Dedifferentiated amniotic fluid mesenchymal stem cell (primary cell): Measurements from ENCODE around the gene ZNF583.

ENCODE experiments used
- DNase-seq: peaks from one replicate; pipeline ENCODE4 v3.0.0-alpha.2; 2016; ENCODE audit errors: extremely low spot score

Gene ZNF583

DNA sequence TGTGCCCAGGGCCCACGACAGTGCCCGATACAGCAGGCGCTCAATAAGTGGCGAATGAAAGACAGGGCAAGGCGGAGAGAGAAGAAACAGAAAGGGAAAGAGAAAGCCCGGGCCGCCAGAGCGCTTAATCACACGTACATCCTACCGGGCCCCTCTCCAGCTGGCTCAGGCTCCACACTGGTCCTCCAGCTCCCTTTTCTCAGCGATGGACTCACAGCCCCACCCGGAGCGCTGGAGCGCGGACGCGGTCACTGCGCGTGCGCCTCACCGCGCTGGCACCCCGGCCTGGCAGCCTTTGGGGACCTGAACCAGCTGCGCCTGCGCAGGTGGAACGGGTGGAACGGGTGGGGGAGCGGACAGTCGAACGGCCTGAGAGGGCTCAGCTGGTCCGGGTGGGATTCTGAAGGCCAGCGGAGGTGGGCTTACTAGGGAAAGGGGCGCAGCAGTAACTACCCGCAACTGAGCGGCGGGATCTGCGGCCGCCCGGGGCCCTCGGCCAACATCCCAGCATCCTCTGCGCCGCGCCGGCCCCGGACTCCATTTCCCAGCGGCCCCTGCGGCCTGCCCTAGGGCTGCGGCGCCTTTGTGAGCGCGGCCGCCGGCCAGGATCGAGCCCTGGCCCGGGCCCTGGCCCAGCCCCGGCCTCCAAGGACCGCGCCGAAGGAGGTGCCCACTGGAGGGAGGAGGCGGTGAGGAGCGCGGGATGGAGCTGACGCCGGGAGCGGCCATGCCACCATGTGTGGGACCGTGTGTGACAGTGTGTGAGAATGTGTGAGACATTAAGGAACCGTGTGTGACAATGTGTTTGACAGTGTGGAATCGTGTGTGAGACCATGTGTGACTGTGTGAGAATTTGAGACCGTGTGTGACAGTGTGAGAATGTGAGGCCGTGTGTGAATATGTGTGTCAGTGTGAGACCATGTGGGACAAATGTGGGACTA, at the start of gene ZNF583:
Gene ZNF583 (plus strand): TSS at position 569 of the 941 bp plus-strand sequence. CDS start 2,783 bp downstream, outside the sequence.
- DNase-seq, result peak; percentile 96

DNA sequence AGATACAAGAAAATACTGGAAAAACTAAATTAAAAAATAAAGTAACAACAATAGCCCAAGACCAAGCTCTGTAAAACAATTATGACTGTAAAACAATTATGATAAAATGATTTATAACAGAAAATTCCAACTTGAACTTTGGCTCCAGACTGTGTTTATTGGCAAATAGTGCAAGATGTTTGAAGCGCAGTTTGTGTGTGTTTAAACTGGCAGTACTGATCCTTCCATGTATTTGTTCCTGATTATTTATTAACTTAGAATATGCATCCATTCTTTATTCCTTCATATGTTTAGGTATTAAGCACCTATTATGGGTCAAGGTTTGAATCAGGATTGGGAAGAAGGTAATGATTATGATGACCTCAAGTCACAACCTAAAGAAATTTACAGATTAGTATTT, 48.6 kb upstream of the ZNF583 start:
- no peak for DNase-seq

DNA sequence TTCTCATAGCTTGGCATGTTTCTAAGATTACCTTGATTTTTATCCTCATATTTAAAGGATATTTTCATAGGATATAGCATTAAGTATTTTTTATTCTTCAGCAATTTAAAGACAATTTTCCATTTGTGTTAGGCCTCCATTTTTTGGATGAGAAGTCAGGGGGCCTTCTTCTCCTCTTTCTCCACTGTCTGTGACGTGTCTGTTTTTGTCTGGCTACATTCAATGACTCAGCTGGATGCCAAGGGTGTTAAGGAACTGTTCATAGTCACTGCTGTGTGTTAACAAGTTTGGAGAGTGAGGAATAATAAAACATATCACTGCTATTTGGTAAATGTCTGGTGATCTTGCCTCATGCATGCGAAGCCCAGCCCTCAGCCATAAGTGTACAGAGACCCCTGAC, 47.2 kb upstream of the ZNF583 start:
- no peak for DNase-seq

DNA sequence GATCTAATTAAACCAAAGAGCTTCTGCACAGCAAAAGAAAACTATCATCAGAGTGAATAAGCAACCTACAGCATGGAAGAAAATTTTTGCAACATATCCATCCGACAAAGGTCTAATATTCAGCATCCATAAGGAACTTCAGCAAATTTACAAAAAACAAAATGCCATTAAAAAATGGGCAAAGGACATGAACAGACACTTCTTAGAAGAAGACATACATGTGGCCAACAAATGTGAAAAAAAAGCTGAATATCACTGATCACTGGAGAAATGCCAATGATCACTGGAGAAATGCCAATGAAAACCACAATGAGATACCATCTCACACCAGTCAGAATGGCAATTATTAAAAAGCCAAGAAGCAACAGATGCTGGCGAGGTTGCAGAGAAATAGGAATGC, 43.3 kb upstream of the ZNF583 start:
- DNase-seq, result no peak

DNA sequence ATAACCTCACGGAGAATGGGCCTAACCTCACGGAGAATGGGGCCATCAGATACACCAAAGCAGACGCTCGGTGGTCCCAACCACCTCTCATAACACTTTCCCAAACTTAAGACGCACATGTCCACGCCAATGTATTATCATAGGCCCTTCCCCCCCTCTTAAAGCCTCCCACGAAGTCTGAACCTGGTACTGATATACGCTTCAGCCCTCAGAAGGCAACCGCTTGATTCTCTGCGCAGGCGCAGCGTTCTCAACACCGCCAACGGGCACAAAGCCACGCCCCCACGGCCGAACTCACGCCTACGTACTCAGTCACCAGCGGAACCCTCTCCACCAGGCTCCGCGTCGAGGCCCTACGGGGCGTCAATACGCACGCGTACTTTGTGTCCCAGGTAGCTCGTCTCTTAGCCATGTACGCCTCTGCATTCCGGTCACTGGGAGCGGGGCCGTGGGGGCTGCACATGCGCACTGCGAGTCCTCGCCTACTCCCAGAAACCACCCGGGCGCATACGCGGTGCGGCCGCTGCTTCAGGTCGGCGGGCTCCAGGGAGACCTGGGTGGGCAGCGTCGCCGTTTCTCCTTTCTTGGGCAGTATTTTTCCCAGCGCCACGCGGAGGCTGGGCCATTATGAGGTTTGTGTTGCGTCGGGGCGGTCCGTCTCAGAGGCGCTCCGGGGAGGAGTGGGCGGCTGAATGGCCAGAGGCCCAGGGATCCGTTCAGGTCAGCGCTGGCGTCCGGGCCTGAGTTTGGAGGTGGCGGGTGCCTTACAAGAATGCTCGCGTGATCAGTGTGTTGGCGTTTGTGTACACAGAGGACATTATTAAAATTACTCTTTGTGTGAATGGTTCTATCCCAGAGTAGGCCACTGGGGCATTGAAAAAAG, 36.1 kb upstream of the ZNF583 start:
- DNase-seq, result peak; percentile 72

DNA sequence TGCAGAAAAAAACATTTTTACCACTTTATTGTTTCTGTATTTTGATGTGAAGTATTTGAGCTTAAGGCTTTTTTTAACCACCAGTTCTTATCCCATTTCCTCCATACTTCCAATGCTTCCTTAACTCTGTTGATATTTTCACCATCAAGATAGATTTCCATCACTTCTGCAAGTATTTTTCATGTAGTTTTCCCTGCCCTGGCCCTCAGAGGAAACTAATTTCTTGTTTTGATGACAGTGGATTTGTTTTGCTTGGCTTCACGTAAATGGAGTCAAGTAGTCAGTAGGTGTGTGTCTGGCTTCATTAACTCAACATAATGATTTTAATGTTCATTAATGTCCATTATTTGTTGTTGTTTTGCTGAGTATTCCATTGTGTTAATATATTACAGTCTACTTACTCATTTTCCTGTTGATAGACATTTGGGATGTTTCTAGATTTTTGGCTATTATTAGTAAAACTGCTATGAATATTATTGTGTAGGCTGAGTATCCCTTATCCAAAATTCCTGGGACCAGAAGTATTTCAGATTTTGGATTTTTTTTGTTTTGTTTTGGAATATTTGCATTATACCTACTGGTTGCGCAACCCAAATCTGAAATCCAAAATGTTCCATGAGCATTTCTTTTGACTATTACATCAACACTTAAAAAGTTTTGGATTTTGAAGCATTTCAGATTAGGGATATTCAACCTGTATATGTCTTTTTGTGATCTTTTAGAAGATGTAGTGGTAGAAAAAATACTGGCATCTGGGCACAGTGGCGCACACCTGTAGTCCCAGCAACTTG, 34.1 kb upstream of the ZNF583 start:
- no peak for DNase-seq

DNA sequence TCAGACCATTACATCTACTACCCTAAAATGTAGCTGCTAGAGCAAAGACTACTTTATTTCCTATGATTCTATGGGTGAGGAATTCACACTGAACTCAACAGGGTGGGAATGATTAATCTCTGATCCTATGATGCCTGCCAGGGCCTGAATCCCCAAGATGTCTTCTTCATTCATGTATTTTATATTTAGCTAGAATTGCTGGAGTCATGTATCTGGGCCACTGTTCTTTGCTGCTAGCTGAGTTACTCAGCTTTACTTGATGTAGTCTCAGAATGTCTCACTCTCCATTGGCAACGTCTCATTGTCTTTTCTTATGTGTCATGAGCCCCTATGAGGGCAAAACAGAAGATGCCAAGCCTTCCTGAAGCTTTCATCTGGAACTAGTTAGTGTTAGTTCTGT, 31.9 kb upstream of the ZNF583 start:
- DNase-seq, result no peak

DNA sequence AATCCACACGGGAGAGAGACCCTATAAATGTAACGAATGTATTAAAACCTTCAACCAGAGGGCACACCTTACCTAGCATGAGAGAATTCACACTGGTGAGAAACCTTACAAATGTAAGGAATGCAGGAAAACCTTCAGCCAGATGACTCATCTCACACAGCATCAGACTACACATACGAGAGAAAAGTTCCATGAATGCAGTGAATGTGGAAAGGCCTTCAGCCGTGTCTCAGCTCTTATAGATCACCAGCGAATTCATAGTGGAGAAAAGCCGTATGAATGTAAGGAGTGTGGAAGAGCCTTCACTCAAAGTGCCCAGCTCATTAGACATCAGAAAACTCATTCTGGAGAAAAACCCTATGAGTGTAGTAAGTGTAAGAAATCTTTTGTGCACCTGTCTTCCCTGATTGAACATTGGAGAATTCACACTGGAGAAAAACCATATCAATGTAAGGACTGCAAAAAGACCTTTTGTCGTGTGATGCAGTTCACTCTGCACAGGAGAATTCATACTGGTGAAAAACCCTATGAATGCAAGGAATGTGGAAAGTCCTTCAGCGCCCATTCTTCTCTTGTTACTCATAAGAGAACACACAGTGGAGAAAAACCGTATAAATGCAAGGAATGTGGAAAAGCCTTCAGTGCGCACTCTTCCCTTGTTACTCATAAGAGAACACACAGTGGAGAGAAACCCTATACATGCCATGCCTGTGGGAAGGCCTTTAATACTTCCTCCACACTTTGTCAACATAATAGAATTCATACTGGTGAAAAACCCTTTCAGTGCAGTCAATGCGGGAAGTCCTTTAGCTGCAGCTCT, 26.8 kb upstream of the ZNF583 start:
- no peak for DNase-seq

DNA sequence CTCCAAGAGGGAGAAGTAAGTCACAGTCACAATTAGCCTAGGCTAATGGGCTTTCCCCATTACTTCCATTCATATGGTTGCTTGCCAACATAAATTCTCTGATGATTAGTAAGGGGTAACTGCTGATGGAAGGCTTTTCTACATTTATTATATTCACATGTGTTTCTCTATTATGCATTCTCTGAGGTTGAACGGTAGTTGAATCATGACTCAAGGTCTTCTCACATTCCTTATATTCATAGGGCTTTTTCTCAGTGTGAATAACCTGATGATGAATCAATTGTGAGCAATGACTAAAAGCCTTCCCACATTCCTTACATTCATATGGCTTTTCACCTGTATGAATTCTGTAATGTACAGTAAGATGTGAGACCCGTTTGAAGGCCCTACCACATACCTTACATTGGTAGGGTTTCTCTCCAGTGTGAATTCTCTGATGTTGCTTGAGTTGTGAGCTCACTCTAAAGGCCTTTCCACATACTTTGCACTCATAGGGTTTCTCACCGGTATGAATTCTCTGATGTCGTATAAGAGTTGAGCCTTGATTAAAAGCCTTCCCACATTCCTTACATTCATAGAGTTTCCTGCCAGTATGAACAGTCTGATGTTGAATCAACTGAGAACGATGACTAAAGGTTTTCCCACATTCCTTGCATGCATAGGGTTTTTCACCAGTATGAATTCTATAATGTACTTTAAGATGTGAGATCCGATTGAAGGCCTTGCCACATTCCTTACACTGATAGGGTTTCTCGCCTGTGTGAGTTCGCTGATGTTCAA, 20.1 kb upstream of the ZNF583 start:
- no peak for DNase-seq

DNA sequence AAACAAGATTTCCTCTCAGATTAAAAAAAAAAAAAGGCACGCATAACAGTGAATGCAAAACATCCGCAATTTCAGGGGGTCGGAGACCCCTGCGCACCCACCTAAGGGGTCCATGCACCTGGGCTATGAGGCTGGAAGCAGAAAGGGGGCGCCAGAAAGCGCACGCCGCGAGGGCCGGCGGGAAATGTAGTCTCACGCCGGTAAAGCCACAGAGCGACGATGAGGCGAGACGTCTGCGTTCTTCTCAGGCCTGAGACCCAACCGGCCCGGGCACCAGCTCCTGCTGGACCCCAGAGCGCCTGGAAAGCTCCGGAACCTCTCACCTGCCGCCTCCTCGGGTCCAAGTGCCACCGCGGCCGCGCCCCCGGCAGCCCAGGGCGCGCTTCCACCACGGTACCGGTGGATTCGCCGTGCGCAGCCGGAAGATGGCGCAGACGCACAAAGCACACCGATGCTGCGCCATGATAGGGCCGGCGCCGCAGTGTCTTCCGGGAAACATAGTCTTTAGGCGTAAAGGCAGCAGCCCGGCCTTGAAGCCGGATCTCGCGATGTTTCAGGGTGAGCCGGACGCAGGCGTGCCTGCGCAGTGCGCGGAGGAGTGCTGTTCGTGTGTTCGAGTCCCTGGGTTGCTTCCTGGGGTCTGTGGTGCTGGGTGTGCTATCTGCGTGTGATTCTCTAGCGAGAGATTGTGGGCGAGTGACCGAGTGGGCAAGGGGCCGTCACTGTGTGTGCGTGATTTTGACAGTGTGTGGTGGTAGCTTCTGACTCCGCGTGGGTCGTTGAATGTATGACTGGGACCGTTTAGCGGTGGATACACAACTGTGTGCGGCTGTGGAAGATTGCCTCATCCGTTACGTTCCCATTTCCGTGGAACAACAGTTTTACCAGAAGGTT, 10.8 kb upstream of the ZNF583 start, which contains the start of gene ZNF582:
Gene ZNF582 (minus strand): TSS at position 416 of the 894 bp plus-strand sequence. CDS start 1,782 bp downstream, outside the sequence.
- peak; percentile 98 for DNase-seq

DNA sequence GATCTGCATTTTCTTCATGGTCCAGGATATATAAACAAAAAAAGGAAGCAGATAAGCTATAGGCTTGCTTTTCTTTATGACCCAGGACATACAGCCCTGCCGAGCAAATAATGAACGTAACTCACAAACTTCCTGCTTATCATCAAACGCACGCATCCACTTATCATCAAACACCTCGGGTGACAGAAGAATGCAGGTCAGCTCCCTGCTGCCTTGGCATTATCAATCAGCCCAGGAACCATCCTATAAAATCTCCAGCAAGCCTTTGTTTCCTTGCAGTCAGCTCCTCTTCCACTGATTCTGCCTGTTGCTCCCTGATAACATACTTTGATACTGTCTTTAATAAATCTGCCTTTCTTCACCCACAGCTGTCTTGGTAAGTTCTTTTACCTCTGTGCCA, 5.3 kb upstream of the ZNF583 start:
- DNase-seq, result no peak

DNA sequence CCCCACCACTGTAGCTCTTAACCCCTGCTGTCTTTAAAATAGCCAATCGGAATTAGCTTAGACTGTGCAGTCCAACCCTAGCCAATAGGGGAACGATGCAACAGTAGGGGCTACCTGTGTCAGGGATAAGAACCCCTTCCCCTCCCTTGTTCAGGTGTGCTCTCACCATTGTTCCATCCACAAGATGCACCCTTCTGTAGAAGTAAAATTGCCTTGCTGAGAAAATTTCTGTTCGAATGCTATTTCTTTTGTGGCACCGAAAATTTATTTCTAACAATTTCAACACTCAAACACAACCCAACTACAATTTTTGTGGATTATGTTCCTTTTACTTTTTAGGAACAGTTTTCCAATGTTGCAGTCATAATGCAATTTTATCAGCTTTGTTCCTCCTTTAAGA, 3.6 kb upstream of the ZNF583 start:
- no peak for DNase-seq

DNA sequence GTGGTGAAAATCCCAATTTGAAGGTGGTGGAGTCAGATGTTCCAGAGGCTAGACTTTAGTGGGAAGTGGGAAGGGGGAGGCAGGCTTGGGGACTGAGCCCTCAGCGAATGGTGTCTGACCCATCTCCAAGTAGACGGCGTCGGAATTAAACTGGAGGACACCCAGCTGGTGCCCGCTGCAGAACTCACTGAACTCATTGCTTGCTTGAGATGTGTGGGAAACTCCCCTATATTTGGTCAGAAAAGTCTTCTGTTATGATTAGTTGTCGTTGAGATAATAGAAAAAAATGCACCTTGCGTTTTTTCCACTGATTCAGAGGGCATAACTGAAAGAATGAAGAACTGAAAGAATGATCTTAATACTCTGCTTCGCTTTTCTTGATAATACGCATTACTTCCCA, 871 bp upstream of the ZNF583 start:
- DNase-seq, result no peak

DNA sequence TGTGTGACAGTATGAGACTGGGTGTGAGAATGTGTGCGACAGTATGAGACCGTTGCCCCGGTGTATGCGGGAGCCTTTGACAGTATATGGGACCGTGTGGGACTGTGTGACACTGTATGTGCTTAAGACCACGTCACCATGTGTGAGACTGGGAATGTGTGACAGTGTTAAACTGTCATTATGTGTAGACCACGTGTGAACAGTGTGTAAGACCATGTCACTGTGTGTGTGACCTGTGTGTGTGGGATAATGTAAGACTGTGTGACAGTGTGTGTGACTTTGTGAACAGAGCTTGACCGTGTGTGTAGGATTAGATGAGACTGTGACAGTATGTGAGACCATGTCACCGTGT, 549 bp downstream of the ZNF583 start:
- DNase-seq, result no peak

DNA sequence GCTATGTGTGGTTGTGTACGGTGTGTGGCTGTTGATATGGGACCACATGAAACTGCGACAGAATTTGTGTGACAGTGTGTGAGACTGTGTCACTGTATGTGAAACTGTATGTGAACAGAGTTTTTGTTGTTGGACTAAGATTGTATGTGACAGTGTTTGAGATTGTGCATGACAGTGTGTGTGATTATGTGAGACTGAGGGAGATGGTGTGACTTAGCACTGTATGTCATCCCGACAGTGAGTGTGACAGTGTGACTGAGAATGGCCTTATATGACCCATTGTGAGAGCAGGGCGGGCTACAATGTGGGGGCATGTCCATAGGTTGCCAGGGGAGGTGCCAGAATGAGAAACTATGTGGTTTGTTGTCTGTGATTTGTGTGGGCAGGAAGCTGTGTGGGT, 930 bp downstream of the ZNF583 start:
- DNase-seq, result no peak

DNA sequence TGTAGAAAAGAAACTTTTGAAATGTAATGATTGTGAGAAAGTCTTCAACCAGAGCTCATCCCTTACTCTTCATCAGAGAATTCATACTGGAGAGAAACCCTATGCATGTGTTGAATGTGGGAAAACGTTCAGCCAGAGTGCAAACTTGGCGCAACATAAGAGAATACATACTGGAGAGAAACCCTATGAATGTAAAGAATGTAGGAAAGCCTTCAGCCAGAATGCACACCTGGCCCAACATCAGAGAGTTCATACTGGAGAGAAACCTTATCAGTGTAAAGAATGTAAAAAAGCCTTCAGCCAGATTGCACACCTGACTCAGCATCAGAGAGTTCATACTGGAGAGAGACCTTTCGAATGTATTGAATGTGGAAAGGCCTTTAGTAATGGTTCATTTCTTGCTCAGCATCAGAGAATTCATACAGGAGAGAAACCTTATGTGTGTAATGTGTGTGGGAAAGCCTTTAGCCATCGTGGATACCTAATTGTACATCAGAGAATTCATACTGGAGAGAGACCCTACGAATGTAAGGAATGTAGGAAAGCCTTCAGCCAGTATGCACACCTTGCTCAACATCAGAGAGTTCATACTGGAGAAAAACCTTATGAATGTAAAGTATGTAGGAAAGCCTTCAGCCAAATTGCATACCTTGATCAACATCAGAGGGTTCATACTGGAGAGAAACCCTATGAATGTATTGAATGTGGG, 19.3 kb downstream of the ZNF583 start:
- DNase-seq, result no peak

DNA sequence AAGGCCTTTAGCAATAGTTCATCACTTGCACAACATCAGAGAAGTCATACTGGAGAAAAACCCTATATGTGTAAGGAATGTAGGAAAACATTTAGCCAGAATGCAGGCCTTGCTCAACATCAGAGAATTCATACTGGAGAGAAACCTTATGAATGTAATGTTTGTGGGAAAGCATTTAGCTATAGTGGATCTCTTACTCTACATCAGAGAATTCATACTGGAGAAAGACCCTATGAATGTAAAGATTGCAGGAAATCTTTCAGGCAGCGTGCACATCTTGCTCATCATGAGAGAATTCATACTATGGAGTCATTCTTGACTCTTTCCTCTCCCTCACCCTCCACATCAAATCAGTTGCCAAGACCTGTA, 19.8 kb downstream of the ZNF583 start:
- DNase-seq, result no peak

DNA sequence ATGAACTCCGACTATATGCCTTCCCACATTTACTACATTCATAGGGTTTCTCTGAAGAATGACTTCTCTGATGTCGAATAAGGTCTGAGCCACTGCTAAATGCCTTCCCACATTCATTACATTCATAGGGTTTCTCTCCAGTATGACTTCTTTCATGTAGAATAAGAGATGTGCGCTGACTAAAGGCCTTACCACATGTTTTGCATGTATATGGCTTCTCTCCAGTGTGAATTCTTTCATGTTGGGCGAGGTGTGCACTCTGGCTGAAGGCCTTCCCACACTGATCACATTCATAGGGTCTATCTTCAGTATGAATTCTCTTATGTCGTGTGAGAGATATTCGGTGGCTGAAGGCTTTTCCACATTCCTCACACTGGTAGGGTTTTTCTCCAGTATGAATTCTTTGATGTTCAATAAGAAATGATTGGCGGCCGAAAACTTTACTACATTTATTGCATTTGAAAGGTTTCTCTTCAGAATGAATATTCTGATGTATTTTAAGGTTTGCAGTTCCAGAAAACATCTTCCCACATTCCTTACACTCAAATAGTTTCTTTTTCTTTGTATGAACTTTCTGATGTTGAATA, 37.2 kb downstream of the ZNF583 start:
- DNase-seq, result no peak
